ENCODE measurements around the gene PIP5K1A. TPM values are rescaled to one million over a fixed set of nuclear protein-coding genes. Genes with fewer than 3 reads are reported as not detected.
"Not testable (repeated sequence)": the region's sequence is repeated elsewhere in the genome, so short reads cannot be mapped to it uniquely, and the experiment has no call there.

PIP5K1A gene, protein sequence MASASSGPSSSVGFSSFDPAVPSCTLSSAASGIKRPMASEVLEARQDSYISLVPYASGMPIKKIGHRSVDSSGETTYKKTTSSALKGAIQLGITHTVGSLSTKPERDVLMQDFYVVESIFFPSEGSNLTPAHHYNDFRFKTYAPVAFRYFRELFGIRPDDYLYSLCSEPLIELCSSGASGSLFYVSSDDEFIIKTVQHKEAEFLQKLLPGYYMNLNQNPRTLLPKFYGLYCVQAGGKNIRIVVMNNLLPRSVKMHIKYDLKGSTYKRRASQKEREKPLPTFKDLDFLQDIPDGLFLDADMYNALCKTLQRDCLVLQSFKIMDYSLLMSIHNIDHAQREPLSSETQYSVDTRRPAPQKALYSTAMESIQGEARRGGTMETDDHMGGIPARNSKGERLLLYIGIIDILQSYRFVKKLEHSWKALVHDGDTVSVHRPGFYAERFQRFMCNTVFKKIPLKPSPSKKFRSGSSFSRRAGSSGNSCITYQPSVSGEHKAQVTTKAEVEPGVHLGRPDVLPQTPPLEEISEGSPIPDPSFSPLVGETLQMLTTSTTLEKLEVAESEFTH
- total RNA-seq (2014; rRNA removed; shearing (Covaris generic)): 23.6 and 31.2 TPM in 2 replicates

DNA sequence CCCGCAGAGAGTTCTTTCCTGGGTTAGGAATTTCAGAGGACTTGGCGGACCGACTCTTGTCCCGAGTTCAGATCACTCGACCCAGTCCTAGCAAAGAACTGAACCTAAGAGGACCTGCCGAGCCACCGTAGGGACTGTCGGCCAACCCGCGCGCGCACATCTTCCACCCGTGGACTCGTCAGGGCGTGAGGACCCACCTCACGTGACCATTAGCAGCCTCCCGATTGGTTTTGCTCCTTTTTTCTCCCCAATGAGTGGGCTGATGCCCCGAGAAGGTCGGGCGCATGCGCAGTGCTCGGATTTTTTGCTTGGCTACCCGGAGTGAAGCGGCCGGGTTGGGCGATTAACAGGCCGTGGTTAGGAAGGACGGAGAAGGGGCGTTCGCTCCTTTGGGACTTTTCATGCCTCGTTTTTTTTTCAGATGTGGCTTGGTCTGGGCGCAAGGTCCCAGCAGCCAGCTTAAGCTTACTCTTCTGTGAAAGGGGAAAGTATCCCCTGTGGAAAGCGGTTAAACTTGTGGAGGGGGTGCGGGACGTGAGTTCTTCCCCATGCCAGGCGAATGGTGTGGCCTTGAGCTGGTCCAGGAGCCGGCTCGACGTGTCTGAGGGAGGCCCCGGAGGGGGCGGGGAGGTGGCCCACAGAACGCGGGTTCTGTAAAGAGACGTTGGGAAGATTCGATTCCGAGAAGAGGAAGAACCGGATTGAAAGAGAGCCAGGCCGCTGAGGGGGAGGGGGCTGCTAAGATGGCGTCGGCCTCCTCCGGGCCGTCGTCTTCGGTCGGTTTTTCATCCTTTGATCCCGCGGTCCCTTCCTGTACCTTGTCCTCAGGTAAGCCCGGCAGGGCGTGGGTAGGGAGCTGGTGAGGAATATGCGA, at the start of gene PIP5K1A:
Gene PIP5K1A (plus strand): TSS at position 299 of the 874 bp plus-strand sequence. CDS start 445 bp downstream, at position 744.
- DNase-seq (ENCODE audit: low spot score): peak; percentile 99

DNA sequence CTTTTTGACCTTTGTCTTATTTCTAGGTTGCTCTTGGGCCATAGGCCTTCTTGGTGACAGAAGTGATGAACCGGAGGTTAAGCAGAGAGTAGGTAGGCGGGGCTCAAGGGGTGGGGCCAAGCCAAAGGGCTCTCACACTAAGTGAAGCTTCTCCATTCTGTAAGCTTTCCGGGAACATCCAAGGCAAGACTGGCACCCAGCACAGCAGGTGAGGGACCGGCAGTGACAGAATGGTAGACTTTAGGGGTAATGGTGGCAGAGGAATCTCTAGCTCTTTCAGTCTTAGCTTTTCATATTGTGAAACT, 41.9 kb upstream of the PIP5K1A start, which contains the start of gene TNFAIP8L2:
Gene TNFAIP8L2 (plus strand): TSS at position 135 of the 305 bp plus-strand sequence. CDS start 2,049 bp downstream, outside the sequence.
- DNase-seq (ENCODE audit: low spot score): no peak

DNA sequence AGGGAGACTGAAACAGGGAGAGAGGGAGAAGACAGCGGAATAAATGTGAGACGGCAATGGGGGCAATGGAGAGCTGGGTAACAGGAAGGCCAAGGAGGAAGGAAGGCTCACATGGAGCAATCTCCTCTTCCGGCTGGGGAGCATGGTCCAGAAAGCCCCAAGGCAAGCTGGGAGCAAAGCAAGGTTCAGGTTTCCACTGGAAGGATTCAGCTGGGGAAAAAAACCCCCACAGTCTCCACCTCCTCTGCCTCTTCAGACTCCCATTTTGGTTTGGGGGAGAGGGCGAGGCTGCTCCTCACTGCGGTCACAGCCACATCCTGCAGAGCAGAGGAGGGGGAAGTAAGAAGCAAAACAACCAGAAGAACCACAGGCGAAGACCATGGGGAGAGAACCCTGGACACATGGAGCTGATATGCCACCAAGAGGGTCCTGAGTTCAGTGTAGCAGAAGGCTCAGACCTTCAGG, 41.3 kb upstream of the PIP5K1A start:
- DNase-seq (ENCODE audit: low spot score): no peak

DNA sequence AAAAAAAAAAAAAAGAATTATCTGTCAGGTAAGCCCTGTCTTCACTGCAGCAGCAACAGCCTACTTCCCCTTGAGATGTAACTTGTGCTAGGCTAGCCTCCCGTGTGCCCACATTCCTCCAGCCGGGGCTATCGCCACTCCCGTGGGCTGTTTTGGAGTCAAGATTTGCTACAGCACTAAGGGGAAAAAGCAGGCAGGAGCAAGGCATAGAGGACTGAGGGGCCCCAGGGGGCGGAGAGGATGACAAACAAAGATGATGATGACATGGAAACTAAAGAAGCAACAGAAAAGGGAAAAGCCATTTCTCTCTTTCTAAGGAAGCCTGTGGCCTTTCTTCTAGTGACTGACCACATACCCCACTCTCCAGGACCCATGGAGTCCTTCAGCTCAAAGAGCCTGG, 40.0 kb upstream of the PIP5K1A start:
- no peak for DNase-seq (ENCODE audit: low spot score)

DNA sequence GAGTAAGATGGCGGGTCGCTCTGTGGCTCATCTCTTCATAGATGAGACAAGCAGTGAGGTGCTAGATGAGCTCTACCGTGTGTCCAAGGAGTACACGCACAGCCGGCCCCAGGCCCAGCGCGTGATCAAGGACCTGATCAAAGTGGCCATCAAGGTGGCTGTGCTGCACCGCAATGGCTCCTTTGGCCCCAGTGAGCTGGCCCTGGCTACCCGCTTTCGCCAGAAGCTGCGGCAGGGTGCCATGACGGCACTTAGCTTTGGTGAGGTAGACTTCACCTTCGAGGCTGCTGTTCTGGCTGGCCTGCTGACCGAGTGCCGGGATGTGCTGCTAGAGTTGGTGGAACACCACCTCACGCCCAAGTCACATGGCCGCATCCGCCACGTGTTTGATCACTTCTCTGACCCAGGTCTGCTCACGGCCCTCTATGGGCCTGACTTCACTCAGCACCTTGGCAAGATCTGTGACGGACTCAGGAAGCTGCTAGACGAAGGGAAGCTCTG, 39.6 kb upstream of the PIP5K1A start:
- no peak for DNase-seq (ENCODE audit: low spot score)

DNA sequence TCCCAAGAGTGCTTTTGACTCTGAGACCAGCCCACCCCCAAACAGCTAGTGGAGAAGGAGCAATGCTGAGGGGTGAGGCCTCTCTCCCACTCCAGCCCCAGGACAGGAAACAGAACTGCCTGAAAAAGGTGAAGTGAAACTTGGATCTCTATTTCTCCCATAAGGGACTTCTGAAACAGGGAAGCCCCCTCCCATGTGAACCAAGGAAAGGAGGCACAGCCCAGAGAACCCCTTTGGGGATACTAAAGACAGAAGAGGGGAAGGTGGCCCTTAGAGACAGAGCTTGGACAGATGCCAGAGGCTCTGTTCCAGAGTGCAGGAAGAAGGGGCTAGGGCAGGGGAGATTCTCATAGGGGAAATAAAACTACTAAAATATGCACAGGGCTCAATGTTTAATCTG, 39.0 kb upstream of the PIP5K1A start:
- no peak for DNase-seq (ENCODE audit: low spot score)

DNA sequence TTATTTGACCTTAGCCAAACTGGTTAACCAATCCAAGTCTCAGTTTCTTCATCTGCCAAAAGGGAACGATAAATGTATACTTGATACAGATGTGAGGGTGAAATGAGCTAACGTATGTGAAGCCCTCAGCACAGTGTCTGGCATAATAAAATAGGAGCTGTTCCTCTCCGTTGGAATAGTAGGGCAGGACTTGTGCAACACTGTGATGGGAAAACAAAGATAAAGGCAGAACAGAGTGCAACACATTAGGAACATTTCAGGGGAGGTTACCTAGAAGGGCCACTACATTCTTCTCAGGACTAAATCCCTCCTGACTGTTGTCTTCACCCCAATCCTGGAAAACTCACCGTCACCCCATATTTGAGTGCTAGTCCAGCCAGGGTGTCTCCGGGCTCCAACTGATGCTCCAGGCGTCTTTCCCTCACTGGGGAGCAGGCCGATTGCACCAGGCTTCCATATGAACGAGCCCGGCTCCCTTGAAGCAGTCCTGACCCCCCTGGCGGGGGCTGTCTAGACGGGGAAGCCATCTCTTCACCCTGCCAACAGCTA, 33.5 kb upstream of the PIP5K1A start:
- DNase-seq (ENCODE audit: low spot score): no peak

DNA sequence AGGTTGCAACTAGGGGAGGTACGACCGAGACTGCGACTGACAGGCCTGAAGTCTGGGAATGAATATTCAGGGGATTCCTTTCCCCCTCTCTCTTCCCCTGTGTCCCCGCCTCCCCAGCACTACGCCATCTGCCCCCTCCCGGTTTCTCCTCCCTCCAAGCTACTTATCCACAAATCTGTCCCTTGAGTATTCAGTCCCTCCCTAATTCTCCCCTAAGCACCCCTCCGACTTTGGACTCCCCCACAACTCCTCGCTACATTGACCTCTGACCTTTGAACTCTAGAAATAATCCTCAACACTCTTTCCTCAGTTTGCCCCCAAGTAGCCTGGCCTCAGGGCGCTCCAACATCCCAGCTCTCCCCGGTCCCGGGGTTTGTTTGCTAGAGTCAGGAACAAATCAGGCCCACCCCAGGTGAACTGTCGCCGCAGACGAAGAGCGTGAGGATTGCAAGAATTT, 33.0 kb upstream of the PIP5K1A start:
- DNase-seq (ENCODE audit: low spot score): peak; percentile 12

DNA sequence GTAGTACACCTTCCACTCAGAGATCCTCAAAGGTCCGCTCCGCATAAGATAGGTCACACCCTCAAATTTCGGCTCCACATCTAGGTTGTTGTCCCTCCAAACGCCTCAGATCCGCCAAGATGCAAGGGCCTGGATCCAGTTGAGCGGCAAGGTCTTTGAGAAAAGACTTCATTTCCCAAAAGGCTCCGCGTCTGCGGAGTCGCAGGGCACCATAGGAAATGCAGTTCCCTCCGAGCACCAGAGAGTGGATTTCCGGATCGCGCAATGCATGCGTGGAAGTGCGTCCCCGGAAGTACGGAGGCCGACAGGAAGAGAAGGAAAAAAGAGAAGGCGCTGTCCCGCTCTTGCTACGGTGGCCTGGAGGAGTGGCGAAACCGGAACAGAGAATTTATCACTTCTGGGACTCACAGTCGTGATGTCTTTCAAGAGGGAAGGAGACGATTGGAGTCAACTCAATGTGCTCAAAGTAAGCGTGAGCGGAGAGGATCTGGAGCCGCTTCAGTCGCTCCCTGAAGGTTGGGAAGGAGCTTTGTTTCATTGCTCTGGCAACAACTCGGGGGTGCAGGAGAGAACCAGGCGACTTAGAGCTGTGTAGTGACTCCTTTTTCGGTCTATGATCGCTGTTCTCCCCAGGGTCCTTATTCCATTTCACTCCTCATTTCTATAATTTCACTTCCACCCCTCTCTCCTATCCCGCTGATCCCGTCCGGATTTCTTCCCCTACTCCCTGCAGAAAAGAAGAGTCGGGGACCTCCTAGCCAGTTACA, 32.4 kb upstream of the PIP5K1A start, which contains the start of the genes LYSMD1 and SCNM1:
Gene LYSMD1 (minus strand): TSS at position 165 of the 767 bp plus-strand sequence. CDS start 644 bp downstream, outside the sequence.
Gene SCNM1 (plus strand): TSS at position 407 of the 767 bp plus-strand sequence. CDS start 9 bp downstream, at position 416.
- peak; percentile 96 for DNase-seq (ENCODE audit: low spot score)

DNA sequence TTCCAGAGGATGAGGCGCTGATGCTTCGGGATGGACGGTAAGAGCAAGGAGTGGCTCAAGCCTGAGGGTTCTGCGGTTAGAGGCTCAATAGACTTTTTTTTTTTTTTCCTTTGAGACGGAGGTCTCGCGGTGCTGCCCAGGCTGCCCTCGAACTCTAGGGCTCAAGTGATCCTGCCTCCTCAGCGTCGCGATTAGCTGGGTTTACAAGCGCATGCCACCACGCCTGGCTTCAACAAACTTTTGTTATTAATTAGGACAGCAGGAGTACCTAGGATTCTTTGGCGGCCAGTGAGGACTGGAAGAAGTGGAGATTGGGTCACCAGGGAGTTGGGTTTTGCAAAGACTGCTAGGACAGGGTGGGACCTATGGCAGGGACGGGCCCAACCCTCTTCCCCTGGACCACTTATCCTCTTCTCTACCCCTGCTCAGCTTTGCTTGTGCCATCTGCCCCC, 31.8 kb upstream of the PIP5K1A start:
- no peak for DNase-seq (ENCODE audit: low spot score)

DNA sequence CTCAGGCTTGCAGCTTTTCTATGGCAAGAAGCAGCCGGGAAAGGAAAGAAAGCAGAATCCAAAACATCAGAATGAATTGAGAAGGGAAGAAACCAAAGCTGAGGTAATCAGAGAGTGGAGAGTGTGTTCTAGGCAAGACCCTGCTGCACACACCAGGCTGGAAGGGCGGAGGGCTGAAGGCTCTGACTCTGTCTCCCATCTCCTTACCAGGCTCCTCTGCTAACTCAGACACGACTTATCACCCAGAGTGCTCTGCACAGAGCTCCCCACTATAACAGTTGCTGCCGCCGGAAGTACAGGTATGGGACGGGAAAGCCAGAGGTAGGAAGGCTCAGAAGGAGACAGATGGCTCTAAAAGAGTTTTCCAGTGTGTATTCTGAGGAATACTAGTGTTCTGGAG, 31.2 kb upstream of the PIP5K1A start:
- DNase-seq (ENCODE audit: low spot score): no peak

DNA sequence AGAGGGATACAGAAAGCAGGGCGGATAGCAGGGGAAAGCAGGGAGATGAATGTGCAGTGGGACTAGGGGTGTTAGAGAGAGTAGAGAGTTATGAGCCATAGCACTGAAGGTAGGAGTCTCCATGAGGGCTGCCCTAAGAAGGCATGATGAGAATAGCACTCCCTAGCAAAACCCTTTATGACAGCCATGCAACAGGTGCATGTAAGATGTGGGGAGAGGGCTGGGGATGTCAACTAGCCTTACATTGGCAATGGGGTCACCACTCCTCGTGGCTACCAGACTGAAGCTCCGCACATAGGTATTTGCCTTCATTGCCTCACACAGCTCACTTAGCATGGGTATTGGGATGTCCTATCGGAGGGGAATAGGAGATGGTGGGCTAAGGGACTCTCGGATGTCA, 27.2 kb upstream of the PIP5K1A start:
- DNase-seq (ENCODE audit: low spot score): no peak

DNA sequence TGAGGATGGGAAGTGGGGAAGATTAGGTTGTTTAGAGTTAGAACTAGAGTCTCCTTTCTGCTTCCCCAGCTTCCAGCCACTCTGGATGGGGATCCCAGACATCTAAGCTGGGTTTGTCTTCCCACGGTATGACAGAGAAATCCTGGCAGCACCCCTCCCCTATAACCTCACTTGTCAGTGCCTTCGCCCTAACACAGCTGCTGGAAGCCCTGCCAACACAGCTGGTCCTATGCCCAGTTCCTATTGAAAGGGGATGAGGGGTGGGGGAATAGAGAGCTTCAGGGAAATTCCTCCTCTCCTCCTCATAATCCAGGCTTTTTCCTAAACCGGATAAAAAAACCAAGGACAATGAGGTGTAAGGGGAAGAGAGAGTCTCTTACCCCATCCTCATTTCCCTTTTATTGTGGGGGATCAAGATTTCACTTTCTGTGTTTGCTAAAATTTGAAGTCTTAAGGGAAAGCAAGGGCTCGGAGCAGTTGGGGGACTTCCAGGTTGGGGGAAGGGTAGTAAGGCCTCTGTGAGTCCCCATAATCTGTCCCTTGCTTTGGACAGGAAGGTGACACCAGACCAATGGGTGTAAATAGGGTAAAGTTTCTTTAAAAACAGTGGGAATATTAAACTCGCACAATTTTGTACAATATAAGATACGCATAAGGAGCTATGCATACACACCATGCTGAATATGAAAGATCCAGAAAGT, 23.2 kb upstream of the PIP5K1A start:
- DNase-seq (ENCODE audit: low spot score): no peak

DNA sequence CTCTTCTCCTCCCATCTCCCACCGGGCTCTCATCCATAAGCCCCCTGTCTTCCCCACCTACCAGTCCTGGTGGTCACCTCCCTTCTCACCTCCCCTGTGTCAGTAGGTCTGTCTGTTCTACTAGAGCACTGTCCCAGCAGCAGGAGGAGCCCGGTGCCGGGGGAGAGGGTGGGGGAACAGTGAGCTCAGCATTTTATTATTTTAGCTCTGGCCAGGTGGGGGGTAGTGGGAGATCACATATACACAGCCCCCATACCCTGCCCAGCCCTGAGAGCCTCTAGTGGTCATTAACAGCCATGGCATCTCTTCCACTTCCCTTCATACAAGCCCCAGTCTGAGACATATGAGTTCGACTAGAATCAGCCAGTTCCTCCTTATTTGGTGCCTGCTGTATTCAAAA, 22.5 kb upstream of the PIP5K1A start, which contains the start of gene TMOD4:
Gene TMOD4 (minus strand): TSS at position 119 of the 400 bp plus-strand sequence. CDS start 1,106 bp downstream, outside the sequence.
- no peak for DNase-seq (ENCODE audit: low spot score)

DNA sequence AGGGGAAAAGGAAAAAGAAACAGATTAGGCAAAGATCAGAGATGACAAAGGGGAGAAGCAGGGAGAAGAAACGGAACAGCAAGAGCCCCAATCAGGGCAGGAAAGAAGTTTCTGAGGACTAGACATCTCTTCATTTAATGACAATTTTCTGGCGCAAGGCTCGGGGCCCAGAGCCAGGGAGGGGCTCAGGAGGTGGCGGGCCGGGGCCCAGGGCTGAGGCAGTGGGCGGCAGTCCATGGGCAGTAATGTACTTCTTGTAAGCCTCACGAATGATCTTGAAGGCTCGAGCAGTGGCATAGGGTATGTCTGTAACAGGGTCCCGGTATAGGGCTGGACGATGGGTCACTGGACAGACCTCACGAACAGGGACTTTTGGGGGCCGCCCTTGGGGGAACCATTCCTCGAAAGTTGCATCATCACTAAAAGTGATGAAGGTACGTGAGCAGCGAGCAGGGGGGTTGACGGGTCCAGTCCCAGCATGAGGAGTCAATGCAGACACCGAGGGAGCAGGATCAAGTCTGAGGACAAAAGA, 21.8 kb upstream of the PIP5K1A start:
- DNase-seq (ENCODE audit: low spot score): no peak

DNA sequence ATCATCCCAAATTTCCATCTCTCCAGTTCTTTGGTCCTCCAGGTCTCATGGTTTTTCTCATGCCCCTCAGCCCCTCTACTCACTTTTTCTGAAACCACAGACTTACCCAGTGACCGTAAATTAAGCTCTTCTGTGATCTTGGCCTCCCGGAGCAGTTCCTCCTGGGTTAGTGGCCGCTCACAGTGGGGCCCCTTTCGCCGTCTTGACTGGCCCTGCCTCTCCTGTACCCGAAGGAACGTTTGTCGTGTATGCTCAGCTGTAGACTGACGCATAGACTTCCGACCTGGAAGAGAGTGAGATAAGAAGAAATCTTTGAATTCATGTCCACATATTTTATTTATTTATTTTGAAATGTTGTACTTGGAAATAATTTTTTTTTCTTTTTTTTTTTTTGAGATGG, 14.1 kb upstream of the PIP5K1A start:
- no peak for DNase-seq (ENCODE audit: low spot score)

DNA sequence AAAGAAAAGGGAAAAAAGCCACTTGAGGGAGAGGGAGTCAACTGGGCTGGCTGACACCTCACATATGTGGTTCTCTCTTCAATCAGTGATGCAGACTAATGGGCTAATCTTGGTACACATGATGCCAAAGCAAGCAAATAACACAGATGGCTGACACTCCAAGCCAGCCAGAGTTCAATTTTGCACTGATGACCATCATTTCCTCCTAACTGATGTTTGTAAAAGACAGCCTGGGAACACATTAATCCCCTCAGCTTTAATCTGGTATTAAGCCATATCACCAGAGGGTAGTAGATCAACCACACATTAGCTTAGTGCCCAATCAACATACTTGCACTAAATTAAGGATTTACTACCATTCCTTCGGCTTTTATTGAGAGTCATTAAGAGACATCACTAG, 11.1 kb upstream of the PIP5K1A start:
- no peak for DNase-seq (ENCODE audit: low spot score)

DNA sequence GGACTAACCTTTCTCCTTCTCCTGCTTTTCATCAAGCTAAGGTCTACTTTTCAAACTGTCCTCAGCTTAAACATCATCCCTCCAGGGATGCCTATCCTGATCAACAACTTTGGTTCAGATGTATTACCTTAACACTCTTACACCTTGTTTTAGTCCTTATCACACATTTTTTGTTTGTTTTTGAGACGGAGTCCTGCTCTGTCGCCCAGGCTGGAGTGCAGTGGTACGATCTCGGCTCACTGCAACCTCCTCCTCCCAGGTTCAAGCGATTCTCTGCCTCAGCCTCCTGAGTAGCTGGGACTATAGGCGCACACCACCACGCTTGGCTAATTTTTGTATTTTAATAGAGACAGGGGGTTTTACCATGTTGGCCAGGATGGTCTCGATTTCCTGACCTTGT, 9.7 kb upstream of the PIP5K1A start:
- DNase-seq (ENCODE audit: low spot score): not testable (repeated sequence)
